ENCODE results near the gene KCNK6. TPM values are rescaled to one million over a fixed set of nuclear protein-coding genes. Genes with fewer than 3 reads are reported as not detected.

The KCNK6 gene
- total and polyA plus RNA-seq, 8 donors: 4.3 to 12.4 (median 5.2) TPM

- no peak overlapping the region for H3K4me3 ChIP-seq
- intact Hi-C loops (cut with DNase I): no loop called here
Observed at GRCh38 chr19:38308006-38308766, 11.5 kb upstream of the KCNK6 start.

GRCh38 chr19:38308926-38309614 is 10.6 kb upstream of the KCNK6 start:
- no peak for TF ChIP-seq CTCF (IDR thresholded peaks at IDR 0.05)
- H3K9me3 ChIP-seq: no peaks in the 10 kb centered on the region
- DNase-seq (peak in 1 of 4 donors; percentile 71), ATAC-seq (no peak)
- H3K27me3 ChIP-seq: no peaks in the 10 kb centered on the region
- intact Hi-C loops (cut with DNase I): no loop called here
- H3K4me1 ChIP-seq: peaks cover 0 to 27% of the 10 kb centered on the region in 2 donors
- H3K4me3 ChIP-seq: no peak overlapping the region
- H3K27ac ChIP-seq: no peak overlapping the region
- H3K36me3 ChIP-seq: peaks cover 0 to 55% of the 10 kb centered on the region in 2 donors

More at GRCh38 chr19:38308006-38308766, 11.5 kb upstream of the KCNK6 start:
- no peak for TF ChIP-seq CTCF (IDR thresholded peaks at IDR 0.05)
- ATAC-seq (no peak), DNase-seq (no peak)
- Histone ChIP-seq H3K36me3 (peaks cover 0 to 55% of the 10 kb centered on the region in 2 donors), H3K9me3 (no peaks in the 10 kb centered on the region), H3K27me3 (no peaks in the 10 kb centered on the region), H3K4me1 (peaks cover 5 to 25% of the 10 kb centered on the region in 2 donors), H3K27ac (no peak overlapping the region)

GRCh38 chr19:38309615-38310278 is 9.9 kb upstream of the KCNK6 start:
- TF ChIP-seq CTCF (IDR thresholded peaks at IDR 0.05): no peak
- intact Hi-C loops (cut with DNase I): no loop called here
- Histone ChIP-seq H3K9me3 (no peaks in the 10 kb centered on the region), H3K4me3 (no peak overlapping the region), H3K4me1 (peaks cover 0 to 28% of the 10 kb centered on the region in 2 donors), H3K27ac (no peak overlapping the region), H3K36me3 (peaks cover 0 to 49% of the 10 kb centered on the region in 2 donors), H3K27me3 (no peaks in the 10 kb centered on the region)
- ATAC-seq (no peak), DNase-seq (peak in 1 of 4 donors; percentile 31)

- intact Hi-C loops (cut with DNase I): no loop called here
- H3K9me3 ChIP-seq: no peaks in the 10 kb centered on the region
- H3K27ac ChIP-seq: no peak overlapping the region
- no peak for DNase-seq
- peaks cover 0 to 44% of the 10 kb centered on the region in 2 donors for H3K36me3 ChIP-seq
- peaks cover 0 to 31% of the 10 kb centered on the region in 2 donors for H3K4me1 ChIP-seq
- no peak for TF ChIP-seq CTCF (IDR thresholded peaks at IDR 0.05)
- ATAC-seq: no peak
- H3K4me3 ChIP-seq: no peak overlapping the region
- no peaks in the 10 kb centered on the region for H3K27me3 ChIP-seq
Observed at GRCh38 chr19:38310279-38310670, 9.4 kb upstream of the KCNK6 start.

- no peak for DNase-seq
- ATAC-seq: no peak
- Histone ChIP-seq H3K9me3 (no peaks in the 10 kb centered on the region), H3K27me3 (no peaks in the 10 kb centered on the region), H3K27ac (no peak overlapping the region), H3K36me3 (peaks cover 0 to 37% of the 10 kb centered on the region in 2 donors), H3K4me3 (no peak overlapping the region), H3K4me1 (peaks cover 0 to 32% of the 10 kb centered on the region in 2 donors)
- intact Hi-C loops (cut with DNase I): no loop called here
- no peak for TF ChIP-seq CTCF (IDR thresholded peaks at IDR 0.05)
Observed at GRCh38 chr19:38310986-38311385, 8.7 kb upstream of the KCNK6 start.
